Regular cardiac myocyte (primary cell): Measurements from ENCODE around the gene GALP. TPM values are rescaled to one million over a fixed set of nuclear protein-coding genes. Genes with fewer than 3 reads are reported as not detected.

Experiments used
- total RNA-seq: library from RNA; depleted of rRNA; stranded (reverse); fragments of >200 nt; gene quantifications from 2 replicates; pipeline ENCODE4 v1.2.3, GENCODE V29; 2014

Gene GALP
- total RNA-seq = not detected in 2 replicates

GRCh38 chr19:56175861-56176307 lies at the start of gene GALP:
TSS of gene GALP (plus strand) at chr19:56176008. CDS start at chr19:56177109, 1,101 bp downstream.

GRCh38 chr19:56140583-56141416 lies 35.0 kb upstream of the GALP start, which contains the start of gene ZNF444:
TSS of gene ZNF444 (plus strand) at chr19:56141287. CDS start at chr19:56146912, 5,625 bp downstream.

DNA sequence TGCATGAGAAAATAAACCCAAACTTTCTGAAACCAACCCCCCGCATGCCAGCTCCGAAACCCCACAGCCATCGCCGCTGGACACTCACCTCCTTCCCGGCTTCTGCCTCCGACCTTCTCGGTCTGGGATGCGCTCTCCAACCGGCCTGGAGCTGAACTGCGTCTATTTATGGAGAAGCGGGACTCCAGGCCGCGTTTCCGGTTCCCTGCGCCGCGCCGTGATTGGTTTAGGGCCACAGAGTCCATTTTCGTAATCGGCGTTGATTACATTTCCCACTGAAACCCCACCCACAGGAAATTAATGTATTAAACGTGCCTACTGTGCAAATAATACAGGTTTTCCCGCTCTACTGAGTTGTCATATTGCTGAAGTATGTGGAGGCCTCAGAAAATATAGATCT lies 21.8 kb downstream of the GALP start, which contains the start of gene ZSCAN5B:
Gene ZSCAN5B, minus strand, starts transcription at position 138 of the 400 bp plus-strand sequence. CDS start 4,731 bp downstream, outside the sequence.

DNA sequence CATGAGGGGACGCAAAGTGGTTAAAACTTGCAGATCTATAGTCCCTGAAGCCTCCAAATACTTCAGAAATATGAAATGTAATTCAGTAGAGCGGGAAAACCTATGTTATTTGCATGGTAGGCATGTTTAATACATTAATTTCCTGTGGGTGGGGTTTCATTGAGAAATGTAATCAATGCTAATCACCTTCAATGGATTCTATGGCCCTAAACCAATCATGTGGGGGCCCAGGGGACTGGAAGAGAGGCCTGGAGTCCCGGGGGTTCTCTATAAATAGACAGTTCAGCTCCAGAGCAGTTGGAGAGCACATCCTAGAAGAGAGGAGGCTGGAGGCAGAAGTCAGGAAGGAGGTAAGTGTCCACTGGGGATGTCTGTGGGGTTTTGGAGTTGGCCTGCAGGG lies 26.2 kb downstream of the GALP start, which contains the start of gene ZSCAN5C:
Gene ZSCAN5C, plus strand, starts transcription at position 301 of the 400 bp plus-strand sequence. CDS start 3,641 bp downstream, outside the sequence.

Other genes with a start within 250 kb of the GALP start
- not detected in 2 replicates for gene NLRP13, start 243.7 kb upstream of the GALP start, total RNA-seq
- not detected in 2 replicates for gene NLRP8, start 228.2 kb upstream of the GALP start, total RNA-seq
- gene NLRP5, start 189.2 kb upstream of the GALP start, total RNA-seq = under 0.01 TPM in 1 of 2 replicates, not detected in the other
- gene ZNF787, start 54.7 kb upstream of the GALP start, total RNA-seq = 19.7 and 30.9 TPM in 2 replicates
- gene ZNF444, start 34.7 kb upstream of the GALP start, total RNA-seq = 10.7 and 14.4 TPM in 2 replicates
- gene ZSCAN5B, start 21.8 kb downstream of the GALP start, total RNA-seq = under 0.01 TPM in 1 of 2 replicates, not detected in the other
- gene ZSCAN5C, start 26.3 kb downstream of the GALP start, total RNA-seq = not detected in 2 replicates
- gene EDDM13, start 96.7 kb downstream of the GALP start, total RNA-seq = 0.19 TPM in 1 of 2 replicates, not detected in the other
- 3.1 and 9.6 TPM in 2 replicates for gene ZSCAN5A, start 138.8 kb downstream of the GALP start, total RNA-seq
- gene ZNF582, start 217.5 kb downstream of the GALP start, total RNA-seq = 3.3 and 4.5 TPM in 2 replicates
- gene ZNF583, start 228.3 kb downstream of the GALP start, total RNA-seq = 5.4 and 5.6 TPM in 2 replicates